Inflammatory macrophage treated with lipopolysaccharide for 1 hour (primary cell): ENCODE results near the gene KLK4.
"Not testable (repeated sequence)": the region's sequence is repeated elsewhere in the genome, so short reads cannot be mapped to it uniquely, and the experiment has no call there.

Experiments used
- DNase-seq, 2 donors: peaks; one replicate each; pipeline ENCODE4 v3.0.0-alpha.2; 2020 to 2022

The KLK4 gene

DNA sequence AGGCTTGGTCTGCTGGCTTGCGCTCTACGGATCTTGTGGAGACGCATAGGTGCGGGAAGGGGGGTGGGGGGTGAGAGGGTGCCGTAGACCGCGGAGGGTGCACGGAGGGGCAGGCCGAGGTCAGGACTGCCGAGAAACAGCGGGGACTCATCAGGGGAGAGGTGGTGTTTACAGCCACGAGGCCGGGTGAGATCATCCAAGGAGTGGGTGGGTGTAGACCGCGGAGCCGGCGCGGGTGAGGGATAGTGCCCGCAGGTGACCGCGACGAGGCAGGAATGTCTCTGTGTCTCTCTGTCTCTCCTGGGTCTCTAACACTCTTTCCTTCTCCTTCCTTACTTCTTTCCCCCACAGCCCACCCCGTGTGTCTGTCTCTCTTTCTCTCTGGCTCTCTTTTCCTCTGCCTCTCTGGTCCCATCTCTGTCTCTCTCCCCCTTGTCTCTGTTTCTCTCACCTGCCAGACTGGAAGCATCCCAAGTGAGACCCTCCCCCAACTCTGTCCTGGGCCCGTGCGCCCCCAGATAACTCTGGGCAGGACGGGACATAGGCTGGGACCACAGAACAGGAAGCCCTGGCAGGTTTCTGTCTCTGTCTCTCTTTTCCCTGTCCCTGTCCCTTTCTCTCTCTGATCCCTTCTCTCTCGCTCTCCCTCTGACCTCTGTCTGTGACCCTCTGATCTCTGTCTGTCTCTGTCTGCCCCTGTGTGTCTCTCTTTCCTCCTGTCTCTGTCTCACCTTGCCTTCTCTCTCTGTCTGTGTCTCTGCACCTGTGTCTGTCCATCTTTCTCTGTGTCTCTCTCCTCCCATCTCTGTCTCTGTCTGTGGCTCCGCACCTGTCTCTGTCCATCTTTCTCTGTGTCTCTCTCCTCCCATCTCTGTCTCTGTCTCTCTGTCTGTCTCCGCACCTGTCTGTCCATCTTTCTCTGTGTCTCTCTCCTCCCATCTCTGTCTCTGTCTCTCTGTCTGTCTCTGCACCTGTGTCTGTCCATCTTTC is 1.8 kb upstream of the KLK4 start:
- DNase-seq = peak; percentile 27 to 55

DNA sequence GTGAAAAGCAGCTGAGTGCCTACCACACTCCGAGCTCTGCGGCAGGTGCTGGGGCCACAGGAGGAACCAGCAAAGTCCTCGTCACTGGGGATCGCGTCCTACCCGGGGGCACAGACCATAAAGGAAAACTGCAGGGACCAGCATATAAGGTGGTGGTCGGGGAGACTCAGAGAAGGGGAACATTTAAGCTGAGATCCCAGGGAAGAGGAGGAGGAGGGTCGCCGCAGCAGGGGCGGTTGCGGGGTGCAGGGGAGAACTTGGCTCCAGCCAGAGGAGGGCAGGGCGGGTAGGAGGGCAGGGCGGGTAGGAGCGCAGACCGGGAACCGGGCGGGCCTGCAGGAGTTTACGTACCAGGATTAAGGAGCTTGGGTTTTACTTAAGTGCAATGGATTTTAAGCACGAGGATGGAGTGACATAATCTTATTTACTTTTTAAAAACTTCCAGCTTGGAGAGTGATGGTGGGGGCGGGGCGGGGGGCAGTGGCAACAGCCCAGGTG is 956 bp upstream of the KLK4 start:
- DNase-seq = no peak

DNA sequence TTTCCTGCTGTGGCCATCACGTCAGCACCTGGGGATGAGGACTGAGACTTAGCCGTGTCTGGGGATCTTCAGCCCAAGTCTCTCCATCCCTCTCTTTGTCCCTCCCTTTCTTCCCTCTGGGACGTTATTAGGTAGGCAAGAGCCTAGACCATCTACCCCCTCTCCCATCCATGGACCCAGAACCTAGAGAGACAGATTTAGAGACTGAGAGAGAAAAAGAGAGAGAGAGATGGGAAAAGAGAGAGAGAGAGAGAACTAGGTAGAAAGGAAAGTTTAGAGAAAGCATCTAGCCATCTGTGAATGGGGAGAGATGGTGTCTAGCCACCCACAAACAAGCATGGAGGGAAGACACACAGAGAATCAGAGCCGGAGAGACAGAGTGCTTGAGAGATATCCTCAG is 473 bp downstream of the KLK4 start:
- no peak for DNase-seq

DNA sequence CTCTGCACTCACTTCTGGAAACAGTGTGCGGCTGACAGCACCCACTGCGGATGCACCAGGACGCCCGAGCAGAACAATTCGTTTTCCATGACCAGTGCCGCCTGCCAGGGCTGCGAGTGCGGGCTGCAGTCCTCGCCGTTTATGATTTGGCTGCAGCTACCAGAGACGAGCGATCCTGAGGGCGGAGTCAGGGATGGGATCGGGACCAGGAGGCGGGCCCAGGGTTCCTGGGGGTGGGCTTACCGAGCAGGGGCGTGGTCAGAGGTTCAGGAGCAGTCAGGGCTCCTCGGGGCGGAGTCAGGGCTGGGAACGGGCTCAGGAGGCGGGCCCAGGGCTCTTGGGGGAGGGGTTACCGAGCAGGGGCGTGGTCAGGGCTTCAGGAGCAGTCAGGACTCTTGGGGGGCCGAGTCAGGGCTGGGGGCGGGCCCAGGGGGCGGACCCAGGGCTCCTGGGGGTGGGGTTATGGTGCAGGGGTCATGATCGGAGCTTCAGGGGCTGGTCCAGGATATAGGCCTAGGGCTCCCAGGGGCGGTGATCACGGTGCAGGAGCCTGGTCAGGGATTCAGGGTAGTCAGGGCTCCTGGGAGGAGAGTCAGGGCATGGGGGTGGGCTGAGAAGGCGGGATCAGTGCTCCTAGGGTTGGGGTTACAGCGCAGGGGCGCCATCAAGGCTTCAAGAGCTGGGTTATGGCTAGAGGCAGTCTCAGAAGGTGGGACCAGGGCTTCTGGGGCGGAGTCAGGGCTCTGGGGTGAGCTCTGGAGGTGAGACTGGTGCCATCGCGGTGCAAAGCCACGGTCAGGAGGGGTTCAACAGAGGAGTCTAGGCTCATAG is 1.7 kb downstream of the KLK4 start:
- peak; percentile 24 to 26 for DNase-seq

DNA sequence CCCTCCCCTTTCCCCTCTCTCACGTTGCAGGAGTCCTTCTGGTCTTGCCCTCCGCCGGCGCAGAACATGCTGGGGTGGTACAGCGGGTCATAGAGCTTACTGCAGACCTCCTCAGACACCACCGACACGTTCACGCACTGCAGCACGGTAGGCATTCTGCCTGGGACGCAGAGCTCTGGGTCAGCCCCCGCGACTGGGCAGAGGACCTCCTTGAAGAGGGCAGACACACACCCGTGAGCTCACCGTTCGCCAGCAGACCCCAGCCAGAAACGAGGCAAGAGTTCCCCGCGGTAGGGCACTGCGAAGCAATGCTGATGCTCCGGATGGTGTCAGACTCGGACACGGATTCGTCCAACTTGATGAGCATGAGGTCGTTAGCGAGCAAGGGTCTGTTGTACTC is 2.9 kb downstream of the KLK4 start:
- DNase-seq = no peak

DNA sequence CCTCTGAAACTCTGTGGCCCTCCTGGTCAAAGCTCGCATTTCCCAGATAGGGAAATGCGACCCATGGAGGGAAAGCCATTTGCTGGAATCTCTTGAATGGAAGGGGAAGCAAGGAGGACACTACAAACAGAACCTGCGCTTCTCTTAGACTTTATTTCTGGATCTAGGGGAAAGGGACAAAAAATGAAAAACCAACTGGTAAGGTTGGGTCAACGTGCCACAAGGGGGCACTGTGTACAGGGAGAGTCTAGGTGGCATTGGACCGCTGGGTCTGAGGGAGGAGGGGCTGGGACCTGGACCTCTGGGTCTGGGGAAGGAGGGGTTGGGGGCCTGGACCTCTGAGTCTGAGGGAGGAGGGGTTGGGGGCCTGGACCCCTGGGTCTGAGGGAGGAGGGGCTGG is 5.0 kb downstream of the KLK4 start:
- DNase-seq = peak; percentile 23 to 47

DNA sequence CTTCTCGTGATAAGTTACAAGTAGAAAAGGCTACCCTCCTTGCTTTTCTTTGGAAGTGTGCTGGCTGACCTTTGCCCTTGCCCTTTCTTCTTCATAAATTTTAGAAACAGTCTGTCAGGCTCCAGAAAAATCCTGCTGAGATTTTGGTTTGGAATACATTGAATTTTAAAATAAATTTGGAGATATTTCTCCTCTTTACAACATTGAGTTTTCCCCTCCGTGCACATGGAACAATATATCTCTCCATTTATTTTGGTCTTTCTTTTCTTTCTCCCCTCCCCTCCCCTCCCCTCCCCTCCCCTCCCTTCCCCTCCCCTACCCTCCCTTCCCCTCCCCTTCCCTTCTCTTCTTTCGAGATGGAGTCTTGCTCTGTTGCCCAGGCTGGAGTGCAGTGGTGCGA is 8.6 kb downstream of the KLK4 start:
- no peak for DNase-seq

DNA sequence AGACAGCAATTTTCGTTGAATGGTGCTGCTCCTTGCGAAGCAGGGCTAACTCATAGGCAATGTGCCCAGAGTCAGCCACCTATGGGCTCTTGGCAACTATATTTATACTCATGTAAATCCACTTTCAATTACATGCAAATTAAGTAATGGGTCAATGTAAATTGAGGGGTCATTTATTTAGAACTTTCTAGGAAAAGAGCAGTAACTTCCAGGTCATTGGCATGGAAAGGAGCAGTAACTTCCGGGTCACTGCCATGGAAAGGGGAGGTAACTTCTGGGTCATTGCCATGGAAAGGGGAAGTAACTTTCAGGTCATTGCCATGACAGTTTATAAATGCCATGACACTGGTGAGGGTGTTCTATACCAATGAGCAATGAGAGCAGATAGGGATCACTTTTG is 11.6 kb downstream of the KLK4 start:
- no peak for DNase-seq

DNA sequence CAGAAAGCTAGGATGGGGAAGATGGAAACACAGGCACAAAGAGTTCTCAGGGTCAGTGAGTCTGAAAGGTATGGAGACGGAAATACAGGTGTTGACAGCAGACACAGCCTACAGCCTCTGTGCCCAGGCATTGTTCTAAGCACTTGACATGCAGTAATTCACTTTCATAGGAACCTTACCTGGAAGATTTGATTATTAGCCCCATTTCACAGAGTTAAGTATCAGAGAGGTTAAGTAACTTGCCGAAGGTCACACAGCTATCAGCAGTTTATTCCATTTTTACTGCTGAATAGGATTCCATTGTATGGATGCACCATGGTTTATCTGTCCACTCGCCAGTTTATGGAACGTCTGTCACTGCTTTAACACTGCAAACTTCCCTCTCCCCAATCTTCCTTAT is 13.2 kb downstream of the KLK4 start:
- no peak for DNase-seq

DNA sequence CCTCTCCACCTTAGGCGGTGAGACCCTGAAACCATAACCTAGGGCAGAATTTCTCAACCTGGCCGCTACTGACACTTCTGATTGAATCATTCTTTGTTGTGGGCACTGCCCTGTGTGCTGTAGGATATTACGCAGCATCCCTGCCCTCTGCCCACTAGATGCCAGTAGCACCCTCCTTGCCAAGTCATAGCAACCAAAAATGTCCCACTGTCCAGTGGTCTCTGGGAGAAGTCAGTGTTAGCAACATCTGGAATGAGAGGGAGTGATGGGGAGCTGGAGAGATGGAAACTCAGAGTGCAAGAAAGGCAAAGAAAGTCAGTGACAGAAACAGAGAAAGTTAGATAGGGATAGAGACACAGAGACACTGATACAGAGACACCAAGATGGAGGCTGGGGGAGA is 13.6 kb downstream of the KLK4 start:
- no peak for DNase-seq

DNA sequence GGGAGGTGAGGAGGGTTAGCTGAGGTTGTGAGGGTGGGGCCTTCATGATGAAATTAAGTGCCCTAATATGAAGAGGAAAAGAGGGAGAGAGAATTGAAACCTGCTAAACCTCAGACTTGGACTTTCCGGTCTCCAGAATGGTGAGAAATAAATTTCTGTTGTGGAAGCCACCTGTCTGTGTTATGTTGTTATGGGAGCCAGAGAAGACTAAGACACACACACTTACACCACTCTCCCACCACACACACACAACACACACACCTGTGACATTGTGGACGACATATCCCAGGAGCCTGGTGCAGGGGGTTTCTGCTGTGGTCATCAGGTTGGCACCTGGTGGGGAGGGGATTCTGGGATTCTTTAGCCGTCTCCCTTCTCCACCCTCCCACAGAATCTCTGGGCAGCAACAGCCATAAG is 14.0 kb downstream of the KLK4 start:
- DNase-seq = no peak

DNA sequence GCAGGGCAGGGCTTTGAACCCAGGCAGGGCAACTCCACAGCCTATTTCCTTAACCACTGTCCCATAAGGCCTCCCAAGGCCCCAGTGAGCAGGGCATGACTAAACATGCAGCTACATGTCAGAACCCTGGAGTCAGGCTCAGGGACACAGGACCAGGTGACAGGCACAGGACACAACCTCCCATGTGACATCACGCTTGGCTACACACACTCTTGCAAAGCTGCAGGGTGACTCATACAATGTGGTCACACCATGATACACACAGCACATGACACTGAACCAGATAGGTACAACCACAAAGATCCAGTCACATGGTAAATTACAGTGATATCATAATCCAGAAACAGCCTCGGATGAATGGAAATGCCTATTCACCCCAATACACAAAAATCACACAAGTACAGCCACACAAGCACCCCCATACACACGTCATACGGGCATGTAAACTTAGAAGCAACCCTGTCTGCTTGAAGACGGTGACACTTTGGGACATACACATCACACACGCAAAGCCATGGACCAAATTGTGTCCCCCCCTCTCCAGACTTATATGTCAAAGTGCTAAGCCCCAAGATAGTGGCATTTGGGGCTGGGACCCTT is 14.5 kb downstream of the KLK4 start:
- DNase-seq = peak; percentile 31 to 81

DNA sequence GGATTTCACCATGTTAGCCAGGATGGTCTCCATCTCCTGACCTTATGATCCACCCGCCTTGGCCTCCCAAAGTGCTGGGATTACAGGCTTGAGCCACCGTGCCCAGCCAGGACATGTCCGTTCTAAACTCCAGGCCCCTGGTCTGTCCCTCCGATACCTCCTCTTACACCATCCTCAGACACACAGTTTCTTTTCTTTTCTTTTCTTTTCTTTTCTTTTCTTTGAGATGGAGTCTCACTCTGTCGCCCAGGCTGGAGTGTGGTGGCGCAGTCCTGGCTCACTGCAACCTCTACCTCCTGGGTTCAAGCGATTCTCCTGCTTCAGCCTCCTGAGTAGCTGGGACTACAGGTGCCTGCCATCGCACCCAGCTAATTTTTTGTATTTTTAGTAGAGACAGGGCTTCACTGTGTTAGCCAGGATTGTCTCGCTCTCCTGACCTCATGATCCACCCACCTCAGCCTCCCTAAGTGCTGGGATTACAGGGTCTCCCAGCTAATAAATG is 15.1 kb downstream of the KLK4 start:
- DNase-seq = not testable (repeated sequence)

DNA sequence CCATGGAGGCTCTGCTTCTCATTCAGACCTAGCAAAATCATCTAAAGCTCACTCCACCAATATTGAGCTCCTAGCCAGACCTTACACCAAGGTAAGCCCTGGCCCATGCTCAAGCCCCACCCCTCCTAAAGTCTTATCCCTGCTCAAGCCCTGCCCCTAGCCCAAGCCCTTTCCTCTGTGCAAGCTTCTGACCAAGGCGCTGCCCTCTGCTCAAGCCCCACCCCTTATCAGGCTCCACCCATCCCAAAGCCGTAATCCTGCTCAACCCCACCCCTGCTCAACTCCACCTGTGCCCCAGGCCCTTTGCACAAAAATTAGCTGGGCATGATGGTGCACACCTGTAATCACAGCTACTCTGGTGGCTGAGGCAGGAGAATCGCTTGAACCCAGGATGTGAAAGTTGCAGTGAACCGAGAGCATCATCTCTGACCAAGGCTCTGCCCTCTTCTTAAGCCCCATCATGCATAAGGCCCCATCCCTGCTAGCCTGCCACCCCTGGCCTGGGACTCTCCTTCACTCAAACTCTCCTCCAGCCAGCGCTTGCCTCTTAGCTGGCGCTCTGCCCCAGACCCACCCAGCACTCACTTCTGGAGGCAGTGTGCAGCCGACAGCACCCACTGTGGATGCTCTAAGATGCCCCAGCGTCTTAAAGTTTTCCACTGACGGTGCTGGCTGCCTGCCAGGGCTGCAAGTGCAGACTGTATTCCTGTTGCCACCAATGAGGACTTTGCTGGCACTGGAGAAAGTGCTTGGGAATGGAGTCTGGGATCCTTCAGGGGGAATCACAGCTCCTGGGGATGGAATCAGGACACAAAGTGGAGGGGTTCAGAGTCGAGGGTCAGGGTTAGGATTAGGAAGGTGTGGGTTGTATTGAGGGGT is 16.5 kb downstream of the KLK4 start:
- no peak for DNase-seq

DNA sequence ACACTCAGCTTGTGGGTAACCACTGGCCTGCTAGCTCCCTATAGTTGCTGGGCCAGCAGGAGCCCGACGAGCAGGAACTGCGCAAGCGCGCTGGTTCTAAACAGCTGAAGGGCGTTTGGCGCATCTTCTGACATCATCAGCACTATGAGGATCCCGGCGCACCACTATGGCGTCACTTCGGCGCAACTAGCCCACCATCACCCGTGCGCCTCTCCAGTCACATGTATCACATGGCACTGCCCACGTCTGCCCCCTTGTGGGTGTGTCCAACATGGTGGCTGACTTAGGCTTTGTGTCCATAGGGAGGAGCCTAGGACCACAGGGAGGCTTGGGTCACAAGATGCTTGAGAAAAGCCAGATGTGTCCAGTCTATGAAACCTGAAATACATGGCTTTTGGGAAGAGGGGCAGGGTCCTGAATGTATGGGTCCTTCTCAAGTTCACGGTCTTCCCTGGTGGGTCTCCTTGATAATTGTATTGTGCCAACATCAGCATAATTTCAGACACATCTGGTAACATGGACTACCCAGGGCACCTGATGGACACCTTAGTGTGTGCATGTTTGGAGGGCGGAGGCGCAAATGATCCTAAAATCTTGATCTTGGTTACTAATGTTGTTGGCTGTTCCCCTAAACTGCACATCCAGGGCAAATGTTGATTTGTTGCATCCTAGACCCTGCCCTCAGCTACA is 18.0 kb downstream of the KLK4 start:
- no peak for DNase-seq

DNA sequence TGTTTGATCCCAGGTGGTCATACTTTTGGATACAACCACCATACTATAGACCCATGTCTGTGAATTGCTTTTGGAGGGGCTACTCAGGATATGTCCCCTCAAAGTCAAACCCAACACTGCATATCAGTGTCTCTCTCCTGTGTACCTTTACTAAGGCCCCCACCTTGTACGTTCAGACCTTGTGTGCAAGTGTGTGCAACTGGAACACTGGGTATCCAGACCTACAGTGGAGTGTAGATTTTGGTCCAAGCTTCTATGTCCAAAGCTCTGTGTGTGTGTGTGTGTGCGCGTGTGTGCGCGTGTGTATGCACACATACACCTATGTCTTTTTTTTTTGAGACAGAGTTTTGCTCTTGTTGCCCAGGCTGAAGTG is 20.0 kb downstream of the KLK4 start:
- no peak for DNase-seq

DNA sequence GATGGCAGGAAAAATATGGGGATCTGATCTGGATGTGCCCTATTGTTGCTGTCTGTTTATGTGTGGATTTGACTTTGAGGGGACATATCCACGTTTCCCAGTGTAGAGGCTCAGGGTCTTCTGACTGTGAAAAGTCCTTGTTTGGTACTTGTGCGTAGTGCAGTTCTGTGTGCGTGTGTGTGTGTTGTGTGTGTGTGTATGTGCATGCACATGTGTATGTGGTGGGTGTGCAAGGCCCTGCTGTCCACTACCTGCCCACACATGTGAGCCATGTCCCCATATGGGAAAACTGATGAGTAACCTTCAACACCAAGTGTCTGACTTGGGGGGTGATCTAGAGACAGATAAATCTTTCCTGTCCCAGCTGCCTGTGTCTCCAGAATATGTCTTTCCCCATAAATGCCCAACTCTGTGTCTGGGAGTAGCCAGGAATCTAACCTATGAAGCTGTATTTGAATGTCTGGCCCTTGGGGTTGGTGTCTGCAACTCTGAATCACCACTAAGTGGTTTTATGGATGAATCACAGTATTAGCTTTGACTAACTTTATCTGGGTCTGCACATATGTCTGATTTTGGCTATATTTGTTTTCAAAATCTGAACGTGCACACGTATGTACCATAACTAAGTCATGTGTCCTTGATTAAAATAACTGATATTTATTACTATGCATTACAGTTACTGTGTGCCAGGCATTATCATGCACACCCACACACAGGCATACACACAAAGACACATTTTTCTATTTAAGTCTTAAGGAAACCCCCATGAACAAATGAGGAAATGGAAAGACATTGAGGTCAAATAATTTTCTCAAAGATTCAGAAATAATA is 20.6 kb downstream of the KLK4 start:
- DNase-seq = peak in 1 of 2 donors; percentile 27

DNA sequence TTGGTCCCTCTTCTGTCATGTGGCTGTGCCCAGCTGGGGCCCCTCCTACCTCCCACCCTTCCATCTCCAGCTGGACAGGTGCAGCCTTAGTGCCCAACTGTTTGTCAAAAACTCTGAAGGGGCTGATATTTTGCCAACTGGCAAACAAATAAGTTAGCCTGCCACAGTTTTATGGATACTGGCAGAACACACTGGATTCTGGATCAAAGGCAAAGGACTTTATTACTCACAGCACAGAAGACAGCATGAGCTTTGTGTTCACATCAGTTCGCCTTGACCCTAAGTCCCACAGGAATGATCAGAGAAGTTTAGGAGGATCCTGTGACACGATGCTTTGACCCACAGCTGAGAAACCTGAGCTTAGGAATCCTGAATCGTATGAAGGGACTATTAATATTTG is 21.6 kb downstream of the KLK4 start:
- DNase-seq = no peak

DNA sequence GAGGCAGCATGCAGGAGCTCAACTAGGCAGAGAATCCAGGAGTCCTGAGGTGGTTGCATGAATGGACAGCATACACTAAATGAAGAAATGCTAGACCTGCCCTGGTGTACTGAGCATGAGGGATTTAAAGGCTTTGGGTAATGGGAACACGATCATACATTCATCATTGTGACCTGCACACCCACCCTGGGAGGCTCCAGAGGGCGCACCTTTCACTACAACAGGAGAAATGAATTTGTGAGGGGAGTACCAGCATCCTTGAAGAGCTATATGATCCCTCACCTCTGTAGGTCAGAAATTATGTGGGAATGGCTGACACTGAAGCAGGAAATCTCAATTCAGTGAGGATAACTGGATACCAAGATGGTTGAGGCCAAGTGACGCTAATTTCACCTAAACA is 29.0 kb downstream of the KLK4 start:
- no peak for DNase-seq

DNA sequence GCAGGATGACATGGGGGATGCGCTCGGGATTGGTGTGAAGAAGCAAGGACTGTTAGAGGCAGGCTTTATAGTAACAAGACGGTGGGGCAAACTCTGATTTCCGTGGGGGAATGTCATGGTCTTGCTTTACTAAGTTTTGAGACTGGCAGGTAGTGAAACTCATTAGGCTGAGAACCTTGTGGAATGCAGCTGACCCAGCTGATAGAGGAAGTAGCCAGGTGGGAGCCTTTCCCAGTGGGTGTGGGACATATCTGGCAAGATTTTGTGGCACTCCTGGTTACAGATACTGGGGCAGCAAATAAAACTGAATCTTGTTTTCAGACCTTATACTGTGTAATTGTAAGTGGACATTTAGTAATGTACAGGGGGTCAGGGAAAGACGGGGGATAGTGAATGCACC is 31.0 kb downstream of the KLK4 start:
- DNase-seq = no peak

DNA sequence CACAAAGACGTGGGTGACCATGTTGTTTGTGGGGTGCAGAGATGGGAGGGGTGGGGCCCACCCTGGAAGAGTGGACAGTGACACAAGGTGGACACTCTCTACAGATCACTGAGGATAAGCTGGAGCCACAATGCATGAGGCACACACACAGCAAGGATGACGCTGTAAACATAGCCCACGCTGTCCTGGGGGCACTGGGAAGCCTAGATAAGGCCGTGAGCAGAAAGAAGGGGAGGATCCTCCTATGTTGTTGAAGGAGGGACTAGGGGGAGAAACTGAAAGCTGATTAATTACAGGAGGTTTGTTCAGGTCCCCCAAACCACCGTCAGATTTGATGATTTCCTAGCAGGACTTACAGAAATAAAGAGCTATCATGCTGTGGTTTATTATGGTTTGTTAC is 32.3 kb downstream of the KLK4 start:
- DNase-seq = no peak
